Calu3 (cell line): ENCODE results near the gene ARVCF. TPM values are rescaled to one million over a fixed set of nuclear protein-coding genes. Genes with fewer than 3 reads are reported as not detected.

ENCODE experiments used
- BruUV-seq: library from RNA; stranded (reverse); fragments of 400-500 nt; replicated peaks from 2 replicates; lab custom pipeline; 2021; lab: Mats Ljungman, UMichigan
- CTCF ChIA-PET: fragments of 300-600 bp; sonication (Branson Sonifier 250); formaldehyde crosslinking; loops from one replicate; lab custom pipeline; 2022; ENCODE audit warnings: antibody characterized with exemption; lab: Charles Lee
- DNase-seq: peaks from one replicate; pipeline ENCODE4 v3.0.0; 2022
- H3K27ac Mint-ChIP-seq: one replicate; pipeline ENCODE4 v1.8.0; 2022; ENCODE audit warnings: mixed read lengths; ENCODE audit not compliant: unreplicated experiment
- H3K27me3 Mint-ChIP-seq: one replicate; pipeline ENCODE4 v1.8.0; 2022; ENCODE audit warnings: mixed read lengths; ENCODE audit not compliant: unreplicated experiment
- H3K36me3 Mint-ChIP-seq: one replicate; pipeline ENCODE4 v1.8.0; 2022; ENCODE audit warnings: mild to moderate bottlenecking, moderate library complexity, mixed read lengths; ENCODE audit not compliant: insufficient read depth, unreplicated experiment
- H3K4me1 Mint-ChIP-seq: one replicate; pipeline ENCODE4 v1.8.0; 2022; ENCODE audit warnings: mild to moderate bottlenecking, low read depth, mixed read lengths; ENCODE audit not compliant: unreplicated experiment
- H3K4me3 Mint-ChIP-seq: one replicate; pipeline ENCODE4 v1.8.0; 2022; ENCODE audit warnings: mild to moderate bottlenecking, low read depth, moderate library complexity, mixed read lengths; ENCODE audit not compliant: unreplicated experiment
- H3K9me3 Mint-ChIP-seq: one replicate; pipeline ENCODE4 v1.8.0; 2022; ENCODE audit warnings: low read depth, mixed read lengths; ENCODE audit not compliant: unreplicated experiment
- intact Hi-C: fragments of 100-400 bp; cut with micrococcal nuclease; formaldehyde crosslinking; loops from one replicate; pipeline ENCODE4 v1.10.0; 2022; ENCODE audit not compliant: unreplicated experiment
- total RNA-seq: library from RNA; stranded (reverse); gene quantifications from 2 replicates; pipeline ENCODE4 v1.2.3, GENCODE V29; 2022
- TF ChIP-seq, protein P1 (sequence below): fragments of 200-600 bp; IDR thresholded peaks from one replicate; pipeline ENCODE4 v1.8.0; 2022; ENCODE audit warnings: antibody characterized with exemption; ENCODE audit not compliant: unreplicated experiment

ARVCF gene
- total RNA-seq, 1 experiment from 2014 or later = 19.7 TPM

DNA sequence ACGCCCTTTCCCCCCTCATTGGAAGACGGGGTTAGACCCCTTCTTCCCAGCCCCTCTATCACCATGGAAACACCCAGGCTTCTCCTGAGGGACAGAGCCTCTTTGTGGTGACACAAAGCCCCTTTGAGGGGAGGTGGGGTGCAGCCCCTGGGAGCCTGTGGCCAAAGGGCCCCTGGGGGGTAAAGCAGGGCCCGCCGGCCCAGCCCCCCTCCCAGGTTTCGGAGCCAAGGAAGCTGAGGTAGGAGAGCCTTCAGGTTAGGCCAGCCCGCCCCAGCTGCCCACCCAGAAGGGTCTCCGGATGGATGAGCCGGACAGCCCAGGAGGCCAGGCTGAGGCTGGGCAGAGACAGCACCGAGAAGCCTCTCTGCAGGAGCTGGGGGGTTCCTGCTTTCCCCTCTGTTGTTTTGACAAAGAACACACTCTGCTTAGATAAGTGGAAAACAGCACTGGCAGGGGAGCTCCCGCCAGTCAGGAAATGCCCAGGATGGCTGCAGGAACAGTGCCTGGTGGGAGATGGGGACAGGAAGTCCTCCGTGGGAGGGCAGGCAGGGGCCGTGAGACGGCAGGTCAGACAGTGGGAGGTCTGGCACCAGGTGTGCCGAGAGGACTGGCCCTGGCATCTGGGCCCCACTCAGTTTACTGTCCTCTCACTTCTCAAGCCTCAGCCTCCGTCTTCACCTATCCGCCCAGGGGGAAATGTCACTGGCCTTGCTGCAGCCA, 18.2 kb downstream of the ARVCF start:
- peaks cover 4% of the 10 kb centered on the region for H3K9me3 Mint-ChIP-seq
- intact Hi-C loops = no loop called here
- CTCF ChIA-PET = interaction anchor here (0.7 kb wide), 1 partner anchor 8 kb away, joined by 8 read pairs; no protein-coding TSS in a partner anchor
- TF ChIP-seq, protein P1, sequence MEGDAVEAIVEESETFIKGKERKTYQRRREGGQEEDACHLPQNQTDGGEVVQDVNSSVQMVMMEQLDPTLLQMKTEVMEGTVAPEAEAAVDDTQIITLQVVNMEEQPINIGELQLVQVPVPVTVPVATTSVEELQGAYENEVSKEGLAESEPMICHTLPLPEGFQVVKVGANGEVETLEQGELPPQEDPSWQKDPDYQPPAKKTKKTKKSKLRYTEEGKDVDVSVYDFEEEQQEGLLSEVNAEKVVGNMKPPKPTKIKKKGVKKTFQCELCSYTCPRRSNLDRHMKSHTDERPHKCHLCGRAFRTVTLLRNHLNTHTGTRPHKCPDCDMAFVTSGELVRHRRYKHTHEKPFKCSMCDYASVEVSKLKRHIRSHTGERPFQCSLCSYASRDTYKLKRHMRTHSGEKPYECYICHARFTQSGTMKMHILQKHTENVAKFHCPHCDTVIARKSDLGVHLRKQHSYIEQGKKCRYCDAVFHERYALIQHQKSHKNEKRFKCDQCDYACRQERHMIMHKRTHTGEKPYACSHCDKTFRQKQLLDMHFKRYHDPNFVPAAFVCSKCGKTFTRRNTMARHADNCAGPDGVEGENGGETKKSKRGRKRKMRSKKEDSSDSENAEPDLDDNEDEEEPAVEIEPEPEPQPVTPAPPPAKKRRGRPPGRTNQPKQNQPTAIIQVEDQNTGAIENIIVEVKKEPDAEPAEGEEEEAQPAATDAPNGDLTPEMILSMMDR = no peak
- no peaks in the 10 kb centered on the region for H3K4me1 Mint-ChIP-seq
- DNase-seq = no peak
- BruUV-seq = no TSS peak
- H3K36me3 Mint-ChIP-seq = no peaks in the 10 kb centered on the region
- no peak overlapping the region for H3K4me3 Mint-ChIP-seq
- H3K27me3 Mint-ChIP-seq = no peaks in the 10 kb centered on the region
- H3K27ac Mint-ChIP-seq = no peak overlapping the region

DNA sequence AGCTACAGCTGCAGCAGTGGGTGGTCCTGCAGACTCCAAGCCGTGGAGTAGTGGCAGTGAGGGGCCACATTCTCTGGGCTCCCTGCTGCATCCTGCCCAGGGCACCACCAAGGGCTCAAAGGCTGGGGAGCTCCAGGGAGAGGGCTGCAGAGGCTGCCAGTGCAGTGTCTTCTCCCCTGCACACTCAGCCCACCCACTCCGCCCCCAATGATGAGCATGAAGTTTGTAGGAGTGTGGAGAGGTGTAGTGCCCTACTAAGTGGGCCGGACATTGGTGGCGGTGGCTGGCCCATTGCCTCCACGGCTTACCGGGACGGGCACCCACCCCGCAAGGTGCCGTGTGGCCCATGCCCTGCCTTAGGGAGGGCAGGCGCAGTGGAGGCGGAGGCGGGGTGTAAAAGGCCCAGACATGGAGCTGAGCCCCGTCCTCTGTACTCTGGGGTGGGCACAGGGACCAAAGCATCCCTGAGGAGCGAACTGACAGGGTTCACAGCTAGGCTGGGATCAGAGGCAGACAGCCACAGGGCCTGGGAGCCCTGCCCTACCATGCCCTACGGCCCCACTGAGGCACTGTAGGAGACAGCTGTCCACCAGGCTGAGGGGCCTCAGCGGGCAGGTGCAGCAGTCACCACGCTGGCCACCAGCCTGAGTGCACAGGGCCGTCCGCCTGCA, 18.9 kb downstream of the ARVCF start:
- intact Hi-C loops = no loop called here
- BruUV-seq = no TSS peak
- no peaks in the 10 kb centered on the region for H3K36me3 Mint-ChIP-seq
- no peak overlapping the region for H3K4me3 Mint-ChIP-seq
- CTCF ChIA-PET = no interaction called here
- no peaks in the 10 kb centered on the region for H3K9me3 Mint-ChIP-seq
- H3K27me3 Mint-ChIP-seq = no peaks in the 10 kb centered on the region
- TF ChIP-seq, protein P1 = no peak
- no peaks in the 10 kb centered on the region for H3K4me1 Mint-ChIP-seq
- no peak for DNase-seq
- no peak overlapping the region for H3K27ac Mint-ChIP-seq

DNA sequence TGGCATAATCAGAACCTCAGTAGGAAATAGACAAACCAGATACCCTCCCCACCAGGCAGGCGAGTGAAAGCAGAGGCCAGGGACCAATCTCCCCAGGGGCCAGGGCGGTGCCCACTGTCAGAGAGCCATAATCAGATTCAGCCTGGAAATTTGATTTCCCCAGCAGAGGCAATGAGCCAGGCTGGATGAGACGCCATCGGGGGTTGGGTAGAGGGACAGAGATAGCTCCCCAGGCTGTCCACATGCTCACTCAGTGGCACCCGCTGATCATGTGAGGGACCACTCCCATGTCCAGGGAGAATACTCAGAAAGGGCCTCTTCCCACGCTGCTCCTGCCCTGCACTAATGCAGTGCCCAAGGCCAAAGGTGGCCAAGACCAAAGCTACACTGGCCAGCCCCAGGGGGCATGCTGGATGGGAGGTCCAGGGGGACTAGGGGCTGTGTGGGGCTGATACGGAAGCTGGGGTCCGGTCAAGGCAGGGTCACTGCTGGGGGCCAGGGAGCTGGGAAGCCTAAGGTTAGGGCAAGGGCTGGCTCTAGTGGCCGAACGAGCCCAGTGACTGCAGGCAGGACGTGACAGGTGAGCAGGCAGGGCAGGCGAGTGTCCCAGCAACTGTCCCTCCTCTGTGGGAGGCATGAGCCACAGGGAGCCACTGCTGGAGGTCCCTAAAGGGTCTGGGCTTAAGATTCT, 19.8 kb downstream of the ARVCF start:
- no peaks in the 10 kb centered on the region for H3K9me3 Mint-ChIP-seq
- no peaks in the 10 kb centered on the region for H3K27me3 Mint-ChIP-seq
- H3K4me3 Mint-ChIP-seq = no peak overlapping the region
- H3K4me1 Mint-ChIP-seq = no peaks in the 10 kb centered on the region
- intact Hi-C loops = no loop called here
- TF ChIP-seq, protein P1 = no peak
- no peaks in the 10 kb centered on the region for H3K36me3 Mint-ChIP-seq
- BruUV-seq = no TSS peak
- no peak overlapping the region for H3K27ac Mint-ChIP-seq
- no peak for DNase-seq
- CTCF ChIA-PET = no interaction called here

DNA sequence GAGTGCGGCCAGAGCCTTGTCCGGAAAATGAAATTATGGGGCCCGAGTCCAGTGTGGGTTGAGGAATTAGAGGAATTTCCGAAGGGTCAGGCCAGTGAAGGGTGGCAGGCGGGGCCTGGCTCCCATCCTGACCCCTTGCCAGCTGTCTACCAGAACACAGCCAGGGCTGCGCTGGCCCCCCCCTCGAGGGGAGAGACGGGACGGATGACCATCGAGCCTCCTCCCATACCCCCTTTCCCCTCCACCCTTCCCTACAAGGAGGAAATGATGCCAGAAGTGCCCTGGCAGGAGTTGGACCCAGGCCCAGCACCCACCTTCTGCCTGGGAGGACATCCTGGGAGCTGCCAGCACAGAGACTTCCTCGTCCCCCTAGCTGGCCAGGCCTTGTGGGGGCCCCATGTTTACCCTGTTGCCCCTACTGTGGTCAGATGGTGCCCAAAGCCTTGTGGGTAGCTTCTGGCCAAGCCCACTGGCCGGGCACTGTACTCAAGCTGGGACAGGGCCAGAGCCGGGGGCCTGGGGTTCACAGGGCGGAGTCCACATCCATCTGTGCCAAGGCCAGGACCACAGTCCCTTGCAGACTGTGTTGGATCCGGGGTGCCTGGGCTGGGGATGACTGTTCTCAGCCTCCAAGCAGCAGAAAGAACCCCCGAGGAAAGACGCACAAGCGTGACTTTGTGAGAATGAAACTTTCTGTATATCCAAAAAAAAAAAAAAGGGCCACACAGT, 20.8 kb downstream of the ARVCF start:
- Mint-ChIP-seq H3K27ac (no peak overlapping the region), H3K4me3 (no peak overlapping the region), H3K27me3 (no peaks in the 10 kb centered on the region), H3K4me1 (no peaks in the 10 kb centered on the region), H3K36me3 (no peaks in the 10 kb centered on the region), H3K9me3 (no peaks in the 10 kb centered on the region)
- CTCF ChIA-PET = interaction anchor here (0.6 kb wide), 1 partner anchor 1014 kb away, joined by 3 read pairs; no protein-coding TSS in a partner anchor
- no peak for DNase-seq
- BruUV-seq = no TSS peak
- TF ChIP-seq, protein P1 = no peak
- intact Hi-C loops = no loop called here
